Osteoblast (primary cell): ENCODE data around the gene TRIM77. TPM values are rescaled to one million over a fixed set of nuclear protein-coding genes. Genes with fewer than 3 reads are reported as not detected.
"Not testable (repeated sequence)": the region's sequence is repeated elsewhere in the genome, so short reads cannot be mapped to it uniquely, and the experiment has no call there.

Experiments
- DNase-seq: peaks from one replicate; pipeline ENCODE4 v3.0.0; 2011; ENCODE audit warnings: low spot score, mixed read lengths; ENCODE audit not compliant: insufficient read length; ENCODE audit errors: missing footprints
- H2AFZ ChIP-seq: 2 replicates; pipeline ENCODE4 v1.6.0; 2011; ENCODE audit warnings: mild to moderate bottlenecking, low read length
- H3K27ac ChIP-seq: 2 replicates; pipeline ENCODE4 v1.5.1; 2011; ENCODE audit warnings: mild to moderate bottlenecking, low read depth, low read length, moderate library complexity
- H3K27me3 ChIP-seq: 2 replicates; pipeline ENCODE4 v1.6.0; 2012; ENCODE audit warnings: mild to moderate bottlenecking, control low read depth, inconsistent platforms, low read length, moderate library complexity; ENCODE audit not compliant: insufficient read depth
- H3K36me3 ChIP-seq: 2 replicates; pipeline ENCODE4 v1.5.1; 2011; ENCODE audit warnings: mild to moderate bottlenecking, low read length, control low read depth, moderate library complexity; ENCODE audit not compliant: insufficient read depth
- H3K4me1 ChIP-seq: 2 replicates; pipeline ENCODE4 v1.5.1; 2011; ENCODE audit warnings: mild to moderate bottlenecking, low read length, control low read depth, moderate library complexity; ENCODE audit not compliant: insufficient read depth
- H3K4me2 ChIP-seq: 2 replicates; pipeline ENCODE4 v1.6.0; 2011; ENCODE audit warnings: mild to moderate bottlenecking, low read length; ENCODE audit not compliant: insufficient read depth
- H3K4me3 ChIP-seq: fragments of 200-600 bp; sonication (generic); 3 replicates; pipeline ENCODE4 v1.5.1; 2012; ENCODE audit warnings: mild to moderate bottlenecking, low read length, inconsistent platforms; ENCODE audit not compliant: insufficient read depth
- H3K79me2 ChIP-seq: 2 replicates; pipeline ENCODE4 v1.6.0; 2012; ENCODE audit warnings: mild to moderate bottlenecking, low read length, control low read depth, inconsistent platforms; ENCODE audit not compliant: insufficient read depth
- H3K9me3 ChIP-seq: 2 replicates; pipeline ENCODE4 v1.5.1; 2011; ENCODE audit warnings: low read depth, low read length, control low read depth
- H4K20me1 ChIP-seq: 2 replicates; pipeline ENCODE4 v1.6.0; 2012; ENCODE audit warnings: mild to moderate bottlenecking, low read length, control low read depth; ENCODE audit not compliant: insufficient read depth
- total RNA-seq: library from RNA; depleted of rRNA; stranded (reverse); fragments of >200 nt; gene quantifications from 2 replicates; pipeline ENCODE4 v1.2.3, GENCODE V29; 2012
- TF ChIP-seq, protein P1 (sequence below): IDR thresholded peaks from 2 replicates; pipeline ENCODE4 v1.5.1; 2011; ENCODE audit warnings: mild to moderate bottlenecking, low read depth, low read length, moderate library complexity; ENCODE audit errors: extremely low read depth

TRIM77 gene, protein sequence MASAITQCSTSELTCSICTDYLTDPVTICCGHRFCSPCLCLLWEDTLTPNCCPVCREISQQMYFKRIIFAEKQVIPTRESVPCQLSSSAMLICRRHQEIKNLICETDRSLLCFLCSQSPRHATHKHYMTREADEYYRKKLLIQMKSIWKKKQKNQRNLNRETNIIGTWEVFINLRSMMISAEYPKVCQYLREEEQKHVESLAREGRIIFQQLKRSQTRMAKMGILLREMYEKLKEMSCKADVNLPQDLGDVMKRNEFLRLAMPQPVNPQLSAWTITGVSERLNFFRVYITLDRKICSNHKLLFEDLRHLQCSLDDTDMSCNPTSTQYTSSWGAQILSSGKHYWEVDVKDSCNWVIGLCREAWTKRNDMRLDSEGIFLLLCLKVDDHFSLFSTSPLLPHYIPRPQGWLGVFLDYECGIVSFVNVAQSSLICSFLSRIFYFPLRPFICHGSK
- not detected in 2 replicates for total RNA-seq

DNA sequence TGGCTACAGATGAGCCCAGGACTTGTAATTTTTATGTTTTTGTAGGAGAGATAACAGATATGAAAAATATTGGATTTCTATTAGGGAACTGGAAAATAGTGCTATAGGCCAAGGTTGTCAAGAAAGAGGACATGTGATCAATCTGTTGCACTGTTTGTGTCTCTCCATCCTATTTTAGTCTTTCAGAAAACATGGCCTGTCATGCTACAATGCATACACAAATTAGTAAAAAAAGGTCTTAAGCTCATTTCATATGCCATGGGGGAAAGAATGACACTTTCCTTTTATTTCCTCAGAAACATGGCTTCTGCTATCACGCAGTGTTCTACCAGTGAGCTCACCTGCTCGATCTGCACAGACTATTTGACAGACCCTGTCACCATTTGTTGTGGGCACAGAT is at the start of gene TRIM77:
Gene TRIM77 (plus strand): TSS at position 301 of the 400 bp plus-strand sequence. CDS start 0 bp downstream, at position 301.
- H3K27ac ChIP-seq, H3K79me2 ChIP-seq, H3K4me1 ChIP-seq, H2AFZ ChIP-seq, H3K36me3 ChIP-seq, H3K4me2 ChIP-seq, H4K20me1 ChIP-seq, H3K27me3 ChIP-seq, H3K4me3 ChIP-seq, DNase-seq, H3K9me3 ChIP-seq: not testable (repeated sequence)

- no peaks in the 10 kb centered on the region for H3K79me2 ChIP-seq
- no peak for DNase-seq
- no peaks in the 10 kb centered on the region for H4K20me1 ChIP-seq
- H3K4me2 ChIP-seq: no peak overlapping the region
- H3K9me3 ChIP-seq: no peaks in the 10 kb centered on the region
- H3K4me3 ChIP-seq: no peak overlapping the region
- TF ChIP-seq, protein P1, sequence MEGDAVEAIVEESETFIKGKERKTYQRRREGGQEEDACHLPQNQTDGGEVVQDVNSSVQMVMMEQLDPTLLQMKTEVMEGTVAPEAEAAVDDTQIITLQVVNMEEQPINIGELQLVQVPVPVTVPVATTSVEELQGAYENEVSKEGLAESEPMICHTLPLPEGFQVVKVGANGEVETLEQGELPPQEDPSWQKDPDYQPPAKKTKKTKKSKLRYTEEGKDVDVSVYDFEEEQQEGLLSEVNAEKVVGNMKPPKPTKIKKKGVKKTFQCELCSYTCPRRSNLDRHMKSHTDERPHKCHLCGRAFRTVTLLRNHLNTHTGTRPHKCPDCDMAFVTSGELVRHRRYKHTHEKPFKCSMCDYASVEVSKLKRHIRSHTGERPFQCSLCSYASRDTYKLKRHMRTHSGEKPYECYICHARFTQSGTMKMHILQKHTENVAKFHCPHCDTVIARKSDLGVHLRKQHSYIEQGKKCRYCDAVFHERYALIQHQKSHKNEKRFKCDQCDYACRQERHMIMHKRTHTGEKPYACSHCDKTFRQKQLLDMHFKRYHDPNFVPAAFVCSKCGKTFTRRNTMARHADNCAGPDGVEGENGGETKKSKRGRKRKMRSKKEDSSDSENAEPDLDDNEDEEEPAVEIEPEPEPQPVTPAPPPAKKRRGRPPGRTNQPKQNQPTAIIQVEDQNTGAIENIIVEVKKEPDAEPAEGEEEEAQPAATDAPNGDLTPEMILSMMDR: no peak
- no peak overlapping the region for H3K27ac ChIP-seq
- no peaks in the 10 kb centered on the region for H3K4me1 ChIP-seq
- no peak overlapping the region for H2AFZ ChIP-seq
- H3K27me3 ChIP-seq: no peaks in the 10 kb centered on the region
- no peaks in the 10 kb centered on the region for H3K36me3 ChIP-seq
Observed at GRCh38 chr11:89667001-89667400, 43.1 kb upstream of the TRIM77 start.

DNA sequence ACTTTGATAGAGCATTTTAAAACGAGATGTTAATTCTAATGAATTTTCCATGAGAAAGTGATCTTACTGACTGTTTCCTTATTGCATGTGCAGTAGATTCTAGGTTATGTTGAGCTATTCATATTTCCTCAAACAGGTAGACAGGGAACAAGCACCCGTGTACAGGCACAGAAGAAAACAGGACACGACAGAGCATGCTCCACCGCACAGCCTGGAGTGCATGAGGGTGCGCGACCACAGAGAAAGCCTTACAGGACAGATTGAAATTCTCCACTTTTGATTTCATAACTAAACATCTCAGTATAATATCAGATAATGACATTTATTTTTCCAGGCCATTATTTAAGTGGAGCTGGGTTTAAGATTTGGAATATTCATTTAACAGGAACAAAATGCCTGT is 41.9 kb upstream of the TRIM77 start:
- not testable (repeated sequence) for H3K27me3 ChIP-seq, H3K4me2 ChIP-seq, H3K36me3 ChIP-seq, H4K20me1 ChIP-seq, H3K79me2 ChIP-seq, DNase-seq, H2AFZ ChIP-seq, H3K4me3 ChIP-seq, H3K27ac ChIP-seq, H3K9me3 ChIP-seq, H3K4me1 ChIP-seq

DNA sequence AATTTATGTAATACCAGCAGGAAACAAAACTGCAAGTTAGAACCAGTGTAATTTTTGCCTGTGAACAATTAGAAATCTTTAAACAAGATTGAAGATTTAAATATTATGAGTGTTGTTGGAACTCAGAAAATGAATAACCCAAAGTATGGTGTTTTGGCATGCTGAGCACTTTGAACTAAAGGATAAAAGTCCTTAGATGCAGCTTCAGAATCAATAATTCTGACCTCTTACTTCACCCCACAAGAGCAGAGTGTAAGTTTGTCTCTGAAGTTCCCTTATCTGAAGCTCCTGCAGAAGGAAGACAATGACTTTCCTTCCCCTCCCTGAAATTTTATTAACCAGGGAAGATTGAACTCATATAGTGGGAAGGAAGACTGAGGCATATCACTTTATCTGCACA is 40.5 kb upstream of the TRIM77 start:
- H3K27me3 ChIP-seq, H3K36me3 ChIP-seq, H3K27ac ChIP-seq, H3K79me2 ChIP-seq, H3K4me3 ChIP-seq, H2AFZ ChIP-seq, H4K20me1 ChIP-seq, H3K9me3 ChIP-seq, H3K4me1 ChIP-seq, DNase-seq, H3K4me2 ChIP-seq: not testable (repeated sequence)

DNA sequence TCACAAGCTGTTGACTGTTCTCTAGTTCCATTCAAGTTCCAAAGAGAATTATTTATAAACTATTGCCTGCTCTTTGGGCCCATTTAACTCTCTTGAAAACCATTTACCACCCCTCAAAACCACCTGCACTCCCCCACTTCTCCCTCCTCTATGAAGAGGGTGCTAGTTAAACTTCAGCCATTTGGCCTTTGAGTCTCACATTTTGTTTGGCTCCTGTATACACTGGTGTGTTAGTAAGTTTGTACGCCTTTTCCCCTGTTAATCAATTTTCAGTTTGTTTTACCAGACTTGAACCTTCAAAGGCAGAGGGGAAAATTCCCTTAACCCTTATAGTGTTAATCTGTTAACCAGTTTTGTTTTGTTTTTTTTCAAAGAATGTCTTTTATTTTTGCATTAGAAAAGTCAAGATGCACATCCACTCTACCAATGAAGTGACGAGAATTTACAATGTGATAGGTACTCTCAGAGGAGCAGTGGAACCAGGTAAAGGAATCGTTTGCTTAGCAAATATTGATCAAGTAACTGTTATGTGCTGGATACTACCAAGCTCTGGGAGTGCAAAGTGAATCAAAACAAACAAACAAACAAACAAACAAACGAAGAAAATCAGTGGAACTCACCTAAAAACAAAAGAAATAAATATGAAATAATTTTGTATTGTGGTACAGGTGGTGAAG is 40.0 kb upstream of the TRIM77 start:
- not testable (repeated sequence) for H3K4me1 ChIP-seq, H3K79me2 ChIP-seq

DNA sequence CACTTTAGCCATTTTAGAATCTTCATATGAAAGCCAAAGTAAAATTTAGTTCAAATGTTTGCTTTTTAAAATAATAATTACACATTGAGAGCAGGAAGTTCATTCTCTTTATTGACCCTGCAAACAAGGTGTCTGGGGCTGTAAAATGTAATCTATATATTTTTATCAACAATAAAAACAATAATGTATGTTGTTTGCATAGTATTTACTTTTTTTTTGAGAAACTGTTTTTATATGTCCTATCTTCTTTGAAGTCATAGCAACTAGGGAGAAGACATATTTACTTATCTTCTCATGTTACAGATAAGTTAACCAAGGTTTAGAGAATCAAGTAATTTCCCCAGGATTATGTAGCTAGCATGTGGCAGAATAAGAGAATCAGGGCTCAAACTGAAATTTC is 37.6 kb upstream of the TRIM77 start:
- H3K27me3 ChIP-seq, H3K9me3 ChIP-seq, DNase-seq, H3K4me3 ChIP-seq, H3K27ac ChIP-seq, H3K4me1 ChIP-seq, H3K36me3 ChIP-seq, H3K4me2 ChIP-seq, H4K20me1 ChIP-seq, H2AFZ ChIP-seq, H3K79me2 ChIP-seq: not testable (repeated sequence)

More for the DNA sequence above, 40.0 kb upstream of the TRIM77 start:
- not testable (repeated sequence) for H3K4me2 ChIP-seq, H2AFZ ChIP-seq, DNase-seq, H3K27ac ChIP-seq, H3K36me3 ChIP-seq, H3K27me3 ChIP-seq, H3K4me3 ChIP-seq, H3K9me3 ChIP-seq, H4K20me1 ChIP-seq

GRCh38 chr11:89673380-89673779 is 36.7 kb upstream of the TRIM77 start:
- H3K9me3 ChIP-seq: not testable (repeated sequence)

DNA sequence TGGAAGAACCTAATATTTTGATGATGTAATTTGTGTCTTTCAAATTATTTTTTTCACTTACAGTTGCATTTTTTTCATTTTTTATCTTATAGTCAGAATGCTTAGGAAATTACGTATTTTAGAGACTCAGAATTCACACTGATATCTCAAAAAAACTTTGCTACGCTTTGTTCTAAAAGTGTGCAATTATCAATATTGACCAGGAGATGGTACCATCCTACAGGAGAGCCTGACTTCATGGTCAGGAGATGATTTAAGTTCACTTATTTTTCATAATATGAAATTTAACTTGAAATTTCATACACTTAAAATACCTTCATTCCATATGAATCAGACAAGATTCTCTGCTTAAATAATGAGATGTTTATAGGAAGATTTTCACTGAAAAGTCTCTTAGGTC is 34.7 kb upstream of the TRIM77 start:
- H3K4me1 ChIP-seq, DNase-seq, H3K36me3 ChIP-seq: not testable (repeated sequence)

More at GRCh38 chr11:89673380-89673779, 36.7 kb upstream of the TRIM77 start:
- not testable (repeated sequence) for H4K20me1 ChIP-seq, H3K4me2 ChIP-seq, H3K27ac ChIP-seq, H3K27me3 ChIP-seq, DNase-seq, H3K4me3 ChIP-seq, H3K36me3 ChIP-seq, H3K79me2 ChIP-seq, H2AFZ ChIP-seq, H3K4me1 ChIP-seq

More for the DNA sequence above, 34.7 kb upstream of the TRIM77 start:
- H3K9me3 ChIP-seq, H3K4me2 ChIP-seq, H2AFZ ChIP-seq, H3K27me3 ChIP-seq, H3K4me3 ChIP-seq, H3K79me2 ChIP-seq, H3K27ac ChIP-seq, H4K20me1 ChIP-seq: not testable (repeated sequence)
